Suppressor macrophage treated with lipopolysaccharide for 4 hours (primary cell): ENCODE measurements around the gene TBC1D1.
A peak's percentile ranks its signal among the peaks of the same experiment; 100 is the strongest.

Experiments
- DNase-seq: peaks from one replicate; pipeline ENCODE4 v3.0.0-alpha.2; 2020

The TBC1D1 gene

GRCh38 chr4:37928426-37929416 is 37.8 kb downstream of the TBC1D1 start:
- no peak for DNase-seq

GRCh38 chr4:37934096-37934495 is 43.2 kb downstream of the TBC1D1 start:
- no peak for DNase-seq

GRCh38 chr4:37934609-37935008 is 43.7 kb downstream of the TBC1D1 start:
- no peak for DNase-seq

GRCh38 chr4:37935026-37935425 is 44.1 kb downstream of the TBC1D1 start:
- DNase-seq = peak; percentile 42

- DNase-seq = peak; percentile 24
Measured at GRCh38 chr4:37936889-37937498, 46.1 kb downstream of the TBC1D1 start.

- no peak for DNase-seq
Measured at GRCh38 chr4:37938208-37938607, 47.3 kb downstream of the TBC1D1 start.

GRCh38 chr4:37946503-37947179 is 55.8 kb downstream of the TBC1D1 start:
- peak; percentile 76 for DNase-seq

GRCh38 chr4:37948542-37948941 is 57.7 kb downstream of the TBC1D1 start:
- no peak for DNase-seq

GRCh38 chr4:37949636-37950426 is 58.9 kb downstream of the TBC1D1 start:
- DNase-seq = no peak

- peak; percentile 78 for DNase-seq
Measured at GRCh38 chr4:37951461-37952352, 60.8 kb downstream of the TBC1D1 start.

- no peak for DNase-seq
Measured at GRCh38 chr4:37953156-37953555, 62.3 kb downstream of the TBC1D1 start.

- DNase-seq = no peak
Measured at GRCh38 chr4:37953620-37954293, 62.9 kb downstream of the TBC1D1 start.

- DNase-seq = no peak
Measured at GRCh38 chr4:37956941-37957340, 66.1 kb downstream of the TBC1D1 start.

GRCh38 chr4:37958932-37959331 is 68.0 kb downstream of the TBC1D1 start:
- DNase-seq = no peak

GRCh38 chr4:37960098-37960497 is 69.2 kb downstream of the TBC1D1 start, which contains the start of gene PTTG2:
PTTG2 (plus strand) TSS chr4:37960398; CDS start chr4:37960435, 37 bp downstream.
- DNase-seq = no peak

GRCh38 chr4:37960679-37961450 is 70.0 kb downstream of the TBC1D1 start:
- DNase-seq = no peak

GRCh38 chr4:37964734-37965457 is 74.0 kb downstream of the TBC1D1 start:
- DNase-seq = no peak

GRCh38 chr4:37966044-37966443 is 75.2 kb downstream of the TBC1D1 start:
- no peak for DNase-seq

- DNase-seq = no peak
Measured at GRCh38 chr4:37967736-37968135, 76.9 kb downstream of the TBC1D1 start.
